ENCODE measurements around the gene RREB1.

The RREB1 gene

GRCh38 chr6:7088076-7088742 lies 19.6 kb upstream of the RREB1 start:
- in situ Hi-C loops (cut with MboI; ENCODE audit: low pct_unique_long_range_greater_than_20kb, low sequenced_read_pairs), result no loop called here
- DNase-seq, result no peak

GRCh38 chr6:7098993-7099392 lies 8.8 kb upstream of the RREB1 start:
- in situ Hi-C loops (cut with MboI; ENCODE audit: low pct_unique_long_range_greater_than_20kb, low sequenced_read_pairs), result no loop called here
- DNase-seq, result no peak

- in situ Hi-C loops (cut with MboI; ENCODE audit: low pct_unique_long_range_greater_than_20kb, low sequenced_read_pairs), result no loop called here
- DNase-seq, result peak; percentile 75
Observed at GRCh38 chr6:7100072-7100752, 7.5 kb upstream of the RREB1 start.

- in situ Hi-C loops (cut with MboI; ENCODE audit: low pct_unique_long_range_greater_than_20kb, low sequenced_read_pairs), result no loop called here
- DNase-seq, result no peak
Observed at GRCh38 chr6:7100753-7101081, 7.0 kb upstream of the RREB1 start.

GRCh38 chr6:7101290-7101689 lies 6.5 kb upstream of the RREB1 start:
- DNase-seq, result no peak
- in situ Hi-C loops (cut with MboI; ENCODE audit: low pct_unique_long_range_greater_than_20kb, low sequenced_read_pairs), result no loop called here

GRCh38 chr6:7104752-7105151 lies 3.0 kb upstream of the RREB1 start:
- DNase-seq, result no peak
- in situ Hi-C loops (cut with MboI; ENCODE audit: low pct_unique_long_range_greater_than_20kb, low sequenced_read_pairs), result no loop called here

GRCh38 chr6:7106215-7106751 lies 1.5 kb upstream of the RREB1 start:
- in situ Hi-C loops (cut with MboI; ENCODE audit: low pct_unique_long_range_greater_than_20kb, low sequenced_read_pairs), result no loop called here
- DNase-seq, result no peak

GRCh38 chr6:7106752-7107577 lies 796 bp upstream of the RREB1 start:
- peak; percentile 70 for DNase-seq
- in situ Hi-C loops (cut with MboI; ENCODE audit: low pct_unique_long_range_greater_than_20kb, low sequenced_read_pairs), result no loop called here

- in situ Hi-C loops (cut with MboI; ENCODE audit: low pct_unique_long_range_greater_than_20kb, low sequenced_read_pairs), result no loop called here
- no peak for DNase-seq
Observed at GRCh38 chr6:7108196-7108963, 619 bp downstream of the RREB1 start.

- DNase-seq, result peak; percentile 58
- in situ Hi-C loops (cut with MboI; ENCODE audit: low pct_unique_long_range_greater_than_20kb, low sequenced_read_pairs), result no loop called here
Observed at GRCh38 chr6:7108964-7109836, 1.4 kb downstream of the RREB1 start.

GRCh38 chr6:7110092-7110792 lies 2.5 kb downstream of the RREB1 start:
- no peak for DNase-seq
- in situ Hi-C loops (cut with MboI; ENCODE audit: low pct_unique_long_range_greater_than_20kb, low sequenced_read_pairs), result no loop called here

GRCh38 chr6:7111095-7111690 lies 3.4 kb downstream of the RREB1 start:
- in situ Hi-C loops (cut with MboI; ENCODE audit: low pct_unique_long_range_greater_than_20kb, low sequenced_read_pairs), result no loop called here
- DNase-seq, result no peak

- no peak for DNase-seq
- in situ Hi-C loops (cut with MboI; ENCODE audit: low pct_unique_long_range_greater_than_20kb, low sequenced_read_pairs), result no loop called here
Observed at GRCh38 chr6:7112171-7112570, 4.4 kb downstream of the RREB1 start.

GRCh38 chr6:7112741-7113313 lies 5.1 kb downstream of the RREB1 start:
- peak; percentile 64 for DNase-seq
- in situ Hi-C loops (cut with MboI; ENCODE audit: low pct_unique_long_range_greater_than_20kb, low sequenced_read_pairs), result no loop called here

- no peak for DNase-seq
- in situ Hi-C loops (cut with MboI; ENCODE audit: low pct_unique_long_range_greater_than_20kb, low sequenced_read_pairs), result no loop called here
Observed at GRCh38 chr6:7114744-7115458, 7.1 kb downstream of the RREB1 start.

- in situ Hi-C loops (cut with MboI; ENCODE audit: low pct_unique_long_range_greater_than_20kb, low sequenced_read_pairs), result no loop called here
- no peak for DNase-seq
Observed at GRCh38 chr6:7115543-7116231, 7.9 kb downstream of the RREB1 start.
